GM21786 (cell line): Measurements from ENCODE around the gene NEURL1.

Experiments used
- ATAC-seq: cut with Tn5 transposase; IDR thresholded peaks from one replicate; pipeline ENCODE4 v1.9.1; 2021; ENCODE audit not compliant: unreplicated experiment

NEURL1 gene, protein sequence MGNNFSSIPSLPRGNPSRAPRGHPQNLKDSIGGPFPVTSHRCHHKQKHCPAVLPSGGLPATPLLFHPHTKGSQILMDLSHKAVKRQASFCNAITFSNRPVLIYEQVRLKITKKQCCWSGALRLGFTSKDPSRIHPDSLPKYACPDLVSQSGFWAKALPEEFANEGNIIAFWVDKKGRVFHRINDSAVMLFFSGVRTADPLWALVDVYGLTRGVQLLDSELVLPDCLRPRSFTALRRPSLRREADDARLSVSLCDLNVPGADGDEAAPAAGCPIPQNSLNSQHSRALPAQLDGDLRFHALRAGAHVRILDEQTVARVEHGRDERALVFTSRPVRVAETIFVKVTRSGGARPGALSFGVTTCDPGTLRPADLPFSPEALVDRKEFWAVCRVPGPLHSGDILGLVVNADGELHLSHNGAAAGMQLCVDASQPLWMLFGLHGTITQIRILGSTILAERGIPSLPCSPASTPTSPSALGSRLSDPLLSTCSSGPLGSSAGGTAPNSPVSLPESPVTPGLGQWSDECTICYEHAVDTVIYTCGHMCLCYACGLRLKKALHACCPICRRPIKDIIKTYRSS

DNA sequence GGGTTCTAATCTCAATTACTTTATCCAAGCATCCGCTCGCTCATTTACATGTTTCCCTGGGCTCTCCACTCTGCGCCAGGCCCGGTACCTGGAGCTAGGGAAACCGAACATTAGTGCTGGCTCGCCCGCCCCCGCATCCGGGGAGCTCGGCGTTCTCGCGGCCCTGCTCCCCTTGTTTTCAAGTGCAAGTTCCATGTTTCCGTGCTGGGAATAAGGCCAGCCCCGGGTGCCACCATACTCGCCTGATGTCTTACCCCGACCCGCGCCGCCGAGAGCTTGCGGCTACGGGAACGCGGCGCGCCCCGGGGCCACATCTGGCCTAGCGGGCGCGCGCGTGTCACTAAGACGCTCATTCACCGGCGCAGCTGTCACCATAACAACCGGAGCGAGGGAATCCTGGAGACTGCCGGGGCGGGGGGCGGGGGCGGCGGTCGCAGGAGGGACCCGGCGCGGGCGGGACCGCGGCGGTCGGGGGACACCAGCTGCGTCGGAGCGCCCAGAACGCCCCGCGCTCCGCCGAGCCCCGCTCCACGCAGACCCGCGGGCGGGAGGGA lies at the start of gene NEURL1:
Gene NEURL1 (plus strand): TSS at position 344 of the 554 bp plus-strand sequence. CDS start 683 bp downstream, outside the sequence.
- no peak for ATAC-seq

DNA sequence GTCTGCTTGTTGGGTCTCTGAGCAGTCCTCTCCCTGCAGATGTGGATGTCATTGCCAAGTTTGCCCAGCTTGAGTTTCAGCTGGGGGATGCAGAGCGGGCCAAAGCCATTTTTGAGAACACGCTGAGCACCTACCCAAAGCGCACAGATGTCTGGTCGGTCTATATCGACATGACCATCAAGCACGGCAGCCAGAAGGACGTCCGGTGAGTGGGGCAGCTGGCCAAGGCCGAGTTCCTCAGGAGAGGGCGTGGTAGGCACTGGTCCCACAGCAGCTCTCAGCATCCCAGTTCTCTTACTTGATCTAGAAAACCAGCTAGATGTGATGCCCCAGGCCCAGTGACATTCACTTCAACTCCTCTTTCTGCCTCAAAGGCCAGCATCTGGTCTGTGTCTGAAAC lies 49.0 kb upstream of the NEURL1 start:
- ATAC-seq, result no peak

DNA sequence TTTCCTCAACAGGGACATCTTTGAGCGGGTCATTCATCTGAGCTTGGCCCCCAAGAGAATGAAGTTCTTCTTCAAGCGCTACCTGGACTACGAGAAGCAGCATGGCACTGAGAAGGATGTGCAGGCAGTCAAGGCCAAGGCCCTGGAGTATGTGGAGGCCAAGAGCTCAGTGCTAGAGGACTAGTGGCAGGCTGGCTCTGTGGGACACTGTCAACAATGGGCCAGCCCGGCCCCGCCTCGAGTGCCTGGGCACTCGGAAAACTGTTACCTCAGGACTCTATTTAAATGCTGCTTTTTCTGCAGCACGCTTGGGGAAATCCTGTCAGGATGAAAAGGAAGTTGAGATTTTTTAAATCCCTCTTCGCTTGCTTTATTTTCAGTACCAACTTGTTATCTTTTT lies 48.1 kb upstream of the NEURL1 start:
- ATAC-seq, result no peak

DNA sequence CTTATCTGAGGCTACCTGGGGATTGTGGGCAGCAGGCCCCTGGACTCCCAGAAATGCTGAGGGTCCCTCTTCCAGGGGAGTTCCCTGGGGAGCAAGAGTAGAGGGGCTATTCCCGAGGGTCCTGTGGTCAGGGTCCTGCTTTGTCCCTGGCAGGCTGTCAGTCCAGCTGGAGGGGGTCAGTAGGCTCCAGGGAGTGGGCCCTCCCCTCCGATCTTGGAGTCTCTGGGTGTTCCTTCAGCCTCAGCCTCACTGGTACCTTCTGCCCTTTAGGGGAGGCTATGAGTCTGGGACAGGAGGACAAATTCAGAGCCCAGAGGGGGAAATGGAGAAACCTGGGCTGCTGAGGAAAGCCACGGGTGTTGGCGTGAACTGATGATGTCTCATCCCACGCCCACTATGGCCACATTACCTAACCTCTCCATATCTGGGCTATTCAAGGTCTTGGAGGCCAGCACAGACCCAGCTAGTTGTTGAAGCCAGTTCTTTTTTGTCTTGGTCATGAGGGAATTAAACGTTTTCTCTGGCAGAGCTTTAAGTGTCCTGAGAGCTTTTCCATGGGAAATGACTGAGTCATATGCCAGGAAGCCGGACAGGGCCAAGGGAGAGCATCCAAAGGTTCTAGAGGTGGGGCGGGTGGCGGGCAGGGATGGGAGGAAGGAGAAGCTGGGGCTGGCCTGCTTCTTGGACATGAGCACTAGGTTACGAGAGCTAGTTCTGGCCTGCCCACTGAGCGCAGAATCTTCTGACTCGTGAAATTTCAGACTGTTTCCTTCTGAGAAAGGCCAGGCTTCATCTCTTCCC lies 47.5 kb upstream of the NEURL1 start:
- no peak for ATAC-seq

DNA sequence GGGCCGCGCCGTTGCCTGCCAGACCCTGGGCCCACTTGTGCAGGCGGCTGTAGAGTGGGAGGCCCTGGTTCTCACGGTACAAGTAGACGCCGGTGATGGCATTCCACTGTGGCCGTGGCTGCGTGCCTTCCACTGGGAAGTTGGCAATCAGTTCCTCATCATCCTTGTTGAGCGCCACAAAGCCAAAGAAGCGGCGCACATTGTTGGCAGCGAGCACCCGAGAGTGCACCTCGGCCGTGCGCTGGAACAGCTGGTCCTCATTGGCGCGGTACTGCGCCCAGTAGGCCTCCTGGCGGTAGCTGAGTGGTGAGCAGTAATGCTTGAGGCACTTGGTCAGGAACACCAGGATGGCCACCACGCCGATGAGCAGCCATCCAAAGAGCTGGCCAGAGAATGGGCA lies 46.3 kb upstream of the NEURL1 start:
- no peak for ATAC-seq

DNA sequence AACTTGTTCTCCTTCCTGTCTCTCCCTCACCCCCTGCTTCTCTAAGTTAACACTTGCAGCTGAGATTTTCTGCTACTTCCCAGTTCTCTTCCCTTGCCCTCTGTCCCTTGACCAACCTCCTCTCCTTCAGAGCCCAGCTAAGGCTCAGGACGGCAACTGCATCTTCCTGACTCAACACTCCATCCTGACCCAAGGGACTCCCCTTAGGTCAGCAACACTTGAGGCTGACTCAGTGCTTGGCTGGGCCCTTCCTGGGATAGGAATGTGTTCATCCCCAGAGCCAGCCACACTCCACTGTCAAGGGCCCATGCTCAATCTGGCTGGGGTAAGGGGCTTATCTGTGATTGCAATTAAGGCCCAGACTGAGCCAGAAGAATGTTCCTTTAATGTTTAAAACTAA lies 44.8 kb upstream of the NEURL1 start:
- no peak for ATAC-seq

DNA sequence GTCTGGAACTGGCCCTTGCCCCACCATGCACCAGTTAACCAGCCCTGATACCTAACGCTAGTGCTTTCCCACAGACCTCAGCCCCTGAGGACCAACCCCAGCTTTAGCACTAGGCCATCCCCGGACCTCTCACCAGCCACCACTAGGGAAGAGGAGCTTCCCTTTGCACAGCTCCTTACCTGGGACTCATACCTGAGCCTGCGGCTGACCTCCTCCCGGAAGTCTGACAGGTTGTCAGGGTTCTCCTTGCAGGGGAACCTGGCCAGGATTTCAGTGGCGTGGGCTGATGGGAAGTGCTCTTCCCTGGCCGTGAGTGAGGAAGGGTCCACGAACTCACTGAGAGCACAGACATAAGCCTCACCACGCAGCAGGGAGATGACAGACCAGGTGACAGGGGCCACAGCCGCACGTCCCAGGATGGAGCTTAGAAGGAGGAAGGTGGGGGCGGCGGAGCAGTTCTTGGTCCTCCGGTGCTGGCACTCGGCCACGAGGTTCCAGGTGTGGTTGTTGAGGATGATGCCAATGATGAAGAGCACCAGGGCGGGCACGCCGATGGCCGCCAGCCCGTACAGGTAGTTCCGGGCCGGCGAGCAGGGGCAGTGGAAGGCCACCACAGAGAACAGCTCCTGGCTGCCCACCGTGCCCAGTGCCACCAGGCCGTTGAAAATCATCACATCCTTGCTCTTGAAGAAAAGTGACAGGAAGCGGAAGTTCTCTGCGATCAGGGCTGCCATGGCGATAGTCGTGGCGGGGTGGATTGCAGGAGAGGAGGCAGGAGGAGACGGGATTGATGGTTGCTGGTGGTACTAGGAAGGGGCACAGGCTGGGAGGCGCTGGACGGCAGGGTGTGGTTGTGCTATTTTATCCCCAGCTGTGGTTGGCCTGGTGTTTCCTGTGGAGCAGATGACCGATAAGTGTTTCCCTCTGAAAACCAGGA lies 44.0 kb upstream of the NEURL1 start:
- ATAC-seq, result no peak

DNA sequence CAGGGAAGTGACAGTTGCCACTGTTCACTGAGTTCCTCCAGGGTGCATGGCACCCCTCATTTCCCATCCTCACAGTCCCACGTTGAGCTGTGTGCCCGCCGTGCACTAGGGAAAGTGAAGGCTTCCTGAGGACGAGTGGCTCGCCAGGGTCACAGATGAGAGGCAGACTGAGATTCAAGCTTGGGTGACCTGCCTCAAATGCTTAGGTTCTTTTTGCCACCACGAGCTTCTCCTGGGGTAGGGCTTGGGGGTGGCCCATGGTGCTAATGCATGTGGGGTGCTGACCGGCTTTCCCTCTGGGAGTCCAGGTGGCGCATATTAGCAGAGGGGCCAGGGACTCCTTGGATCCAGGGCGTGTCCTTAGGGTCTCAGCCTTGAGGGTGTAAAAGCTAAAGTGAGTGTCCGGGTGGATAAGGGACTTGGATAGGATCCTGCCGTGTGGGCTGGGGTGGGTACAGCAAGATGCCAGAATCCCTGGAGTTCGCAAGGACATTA lies 43.3 kb upstream of the NEURL1 start:
- no peak for ATAC-seq

DNA sequence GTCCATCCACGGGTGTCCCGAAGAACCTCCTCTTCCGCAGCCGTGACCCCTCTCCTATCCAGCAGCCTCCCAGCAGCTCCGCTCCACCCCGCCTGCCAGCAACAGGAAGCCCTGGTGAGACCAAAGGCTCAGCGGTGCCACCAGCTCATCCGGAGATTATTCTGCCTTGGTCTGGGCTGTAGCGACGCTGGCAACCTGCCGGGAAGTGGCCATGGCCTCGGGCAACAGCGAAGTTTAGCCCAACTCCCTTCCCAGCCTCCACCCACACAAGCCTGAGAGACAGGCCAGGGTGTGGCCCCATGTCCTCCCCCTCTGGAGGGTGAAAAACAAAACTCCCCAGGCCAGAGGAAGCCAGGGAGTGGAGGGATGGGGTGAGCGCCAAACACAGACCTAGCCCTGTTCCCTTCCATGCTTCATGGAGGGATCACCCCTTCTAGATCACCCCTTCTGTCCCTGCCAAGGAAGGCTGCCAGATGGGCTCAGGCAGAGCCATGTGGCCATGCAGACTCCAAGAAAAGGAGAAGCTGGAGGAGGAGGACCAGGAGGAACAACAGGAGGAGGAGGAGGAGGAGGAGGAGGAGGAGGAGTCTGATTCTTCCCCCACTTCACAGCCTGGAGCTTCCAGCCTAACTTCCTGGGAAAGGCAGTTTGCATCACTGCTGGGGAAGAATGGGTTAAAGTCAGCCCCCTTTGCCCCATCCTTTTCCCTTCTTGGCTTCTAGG lies 42.3 kb upstream of the NEURL1 start:
- no peak for ATAC-seq

DNA sequence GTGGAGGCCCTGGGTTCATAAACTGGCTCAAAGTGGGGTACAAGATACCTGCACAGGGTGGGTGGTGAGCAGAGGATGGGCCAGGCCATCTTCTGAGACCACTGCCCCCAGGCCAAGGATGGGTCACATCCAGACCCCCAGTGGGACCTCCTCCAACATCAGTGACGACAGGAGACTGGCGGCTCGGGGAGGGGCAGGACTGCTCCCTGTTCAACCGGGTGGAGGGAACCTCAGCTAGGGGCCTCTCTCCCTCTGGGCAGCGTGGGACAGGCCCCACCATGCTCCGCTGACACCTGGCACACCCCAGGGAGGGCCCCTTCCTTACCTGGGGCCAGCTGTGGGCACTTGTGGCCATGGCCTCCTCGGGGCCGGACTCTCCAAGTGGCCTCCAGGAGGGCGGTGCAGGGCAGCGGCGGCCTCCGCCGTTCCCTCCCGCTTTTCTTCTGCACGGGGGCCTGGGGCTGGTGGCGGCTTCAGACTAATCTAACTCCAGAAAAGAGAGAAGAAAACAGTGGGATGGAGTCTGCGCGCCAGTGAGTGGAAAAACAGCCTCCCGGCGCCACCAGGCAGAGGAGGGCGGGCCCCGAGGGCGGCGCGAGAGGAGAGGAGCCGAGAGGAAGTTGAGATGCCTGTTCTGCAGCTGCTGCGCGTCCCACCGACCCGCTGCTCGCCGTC lies 41.5 kb upstream of the NEURL1 start, which contains the start of gene CALHM2:
Gene CALHM2 (minus strand): TSS at position 540 of the 675 bp plus-strand sequence. CDS start 2,429 bp downstream, outside the sequence.
- peak; percentile 65 for ATAC-seq

DNA sequence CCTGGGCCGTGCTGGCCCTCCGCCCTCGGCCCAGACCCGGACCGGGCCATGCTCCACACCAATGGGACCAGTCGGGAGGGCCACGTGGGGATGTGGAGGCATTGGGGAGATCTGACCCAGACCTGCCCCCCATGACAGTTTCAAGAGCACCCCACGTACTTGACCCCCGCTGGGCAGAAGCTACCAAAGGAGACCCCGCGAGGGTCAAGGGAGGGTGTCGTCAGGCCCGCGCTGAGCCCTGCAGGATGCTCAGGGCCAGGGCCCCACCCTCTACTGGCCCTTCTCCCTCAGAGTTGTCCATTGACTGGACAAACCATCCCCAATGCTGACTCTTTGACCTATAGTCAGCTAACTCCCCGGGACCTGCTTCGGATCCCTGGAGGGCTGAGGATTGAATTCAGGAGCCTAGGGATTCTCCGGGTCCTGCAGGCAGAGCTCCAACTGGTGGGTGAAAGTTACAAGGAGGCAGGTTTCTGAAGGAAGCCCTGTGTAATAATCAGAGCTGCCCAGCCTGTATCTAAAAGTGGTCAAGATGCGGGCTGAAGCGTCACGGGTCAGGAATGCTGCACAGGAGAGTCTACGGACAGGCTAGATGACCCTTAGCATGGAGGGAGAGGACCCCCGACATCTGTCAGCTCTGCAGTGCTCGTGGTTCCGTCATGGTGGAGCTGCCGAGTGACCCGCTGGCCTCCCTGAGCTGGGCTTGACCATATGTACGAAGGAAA lies 40.8 kb upstream of the NEURL1 start:
- ATAC-seq, result no peak

DNA sequence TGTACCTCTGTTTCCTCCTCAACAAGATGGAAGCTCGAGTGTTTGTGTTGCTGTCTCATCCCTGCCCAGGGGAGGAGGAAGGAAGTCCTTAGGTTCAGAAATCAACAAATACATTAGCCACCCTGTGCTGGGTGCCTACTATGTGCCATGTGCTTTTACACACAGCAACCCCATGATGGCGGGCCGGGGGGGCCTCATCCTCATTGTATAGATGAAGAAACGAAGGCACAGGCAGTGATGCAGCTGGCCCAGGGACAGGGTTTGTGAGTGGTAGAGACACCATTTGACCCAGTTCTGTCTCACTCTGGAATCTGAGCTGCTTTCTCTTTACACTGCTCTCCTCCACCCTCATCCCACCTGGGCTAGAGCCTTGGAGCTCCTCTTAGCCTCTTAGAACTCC lies 39.5 kb upstream of the NEURL1 start:
- ATAC-seq, result no peak

DNA sequence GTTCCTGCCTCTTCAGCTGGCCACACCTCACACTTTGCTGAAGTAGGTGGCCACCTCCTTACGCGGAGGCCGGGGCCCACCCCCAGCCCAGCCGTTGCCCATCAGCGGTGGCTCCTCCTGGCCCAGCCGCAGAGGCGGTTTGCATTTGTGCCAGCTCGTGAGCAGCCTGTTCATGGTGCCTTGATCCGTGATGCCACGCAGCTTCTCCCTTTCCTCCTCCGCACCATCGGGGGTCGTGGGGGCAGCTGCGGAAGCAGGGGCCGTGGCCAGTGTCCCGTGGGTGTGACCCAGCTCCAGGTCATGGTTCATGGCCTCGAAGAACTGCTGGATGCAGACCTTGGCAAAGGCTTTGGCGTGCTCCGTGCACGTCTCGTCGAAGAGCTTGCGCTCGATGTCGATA lies 38.3 kb upstream of the NEURL1 start:
- ATAC-seq, result no peak

DNA sequence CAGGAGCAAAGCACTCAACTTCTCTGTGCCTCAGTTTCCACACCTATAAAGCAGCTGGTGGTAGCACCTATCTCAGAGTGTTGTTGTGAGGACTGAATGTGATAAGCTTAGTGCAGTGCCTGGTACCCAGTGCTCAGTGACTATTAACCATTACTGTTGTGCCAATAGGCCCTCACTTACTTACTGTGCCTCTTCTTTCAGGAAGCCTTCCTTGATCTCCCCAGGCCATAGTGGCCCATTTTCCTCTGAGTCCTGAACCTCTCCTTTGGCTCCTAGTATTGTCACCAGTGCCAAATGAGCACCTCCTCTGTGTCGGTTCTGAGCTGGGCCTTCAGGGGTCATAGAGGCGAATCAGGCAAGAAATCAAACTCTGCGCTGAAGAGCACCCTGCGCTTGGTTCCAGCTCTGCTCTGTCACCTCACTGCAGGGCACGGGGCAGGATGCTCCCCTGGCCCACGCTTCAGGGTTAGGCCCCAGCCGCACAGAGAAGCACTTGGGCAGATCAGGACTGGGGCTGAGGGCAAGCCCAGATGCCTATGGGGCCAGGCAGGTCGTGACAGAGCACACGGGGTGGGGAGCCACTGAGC lies 37.3 kb upstream of the NEURL1 start:
- ATAC-seq, result no peak

DNA sequence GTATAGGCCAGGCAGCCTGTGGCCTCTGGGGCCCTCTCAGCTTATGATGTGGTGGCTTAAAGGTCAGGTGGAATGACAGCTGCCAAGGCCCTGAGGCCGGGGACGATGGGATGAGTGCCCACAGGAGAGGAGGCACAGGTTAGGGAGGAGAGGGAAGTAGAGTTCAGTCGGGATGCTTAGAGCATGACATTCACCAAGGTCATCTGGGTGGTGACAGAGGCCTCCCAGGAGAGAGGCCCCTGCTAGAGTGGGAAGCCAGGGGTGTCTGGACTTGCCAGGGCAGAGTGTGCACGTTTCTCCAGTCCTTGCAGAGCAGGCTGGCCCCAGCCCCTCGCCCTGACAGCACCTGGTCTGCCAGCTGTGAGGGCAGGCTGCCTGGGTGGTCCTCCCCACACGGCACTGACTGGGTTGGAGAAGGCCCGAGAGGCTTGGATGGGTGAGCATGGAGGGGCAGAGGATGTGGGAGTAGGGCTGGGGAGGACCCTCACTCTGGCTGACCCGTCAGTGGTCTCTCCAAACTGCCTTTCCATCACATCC lies 36.3 kb upstream of the NEURL1 start:
- no peak for ATAC-seq

DNA sequence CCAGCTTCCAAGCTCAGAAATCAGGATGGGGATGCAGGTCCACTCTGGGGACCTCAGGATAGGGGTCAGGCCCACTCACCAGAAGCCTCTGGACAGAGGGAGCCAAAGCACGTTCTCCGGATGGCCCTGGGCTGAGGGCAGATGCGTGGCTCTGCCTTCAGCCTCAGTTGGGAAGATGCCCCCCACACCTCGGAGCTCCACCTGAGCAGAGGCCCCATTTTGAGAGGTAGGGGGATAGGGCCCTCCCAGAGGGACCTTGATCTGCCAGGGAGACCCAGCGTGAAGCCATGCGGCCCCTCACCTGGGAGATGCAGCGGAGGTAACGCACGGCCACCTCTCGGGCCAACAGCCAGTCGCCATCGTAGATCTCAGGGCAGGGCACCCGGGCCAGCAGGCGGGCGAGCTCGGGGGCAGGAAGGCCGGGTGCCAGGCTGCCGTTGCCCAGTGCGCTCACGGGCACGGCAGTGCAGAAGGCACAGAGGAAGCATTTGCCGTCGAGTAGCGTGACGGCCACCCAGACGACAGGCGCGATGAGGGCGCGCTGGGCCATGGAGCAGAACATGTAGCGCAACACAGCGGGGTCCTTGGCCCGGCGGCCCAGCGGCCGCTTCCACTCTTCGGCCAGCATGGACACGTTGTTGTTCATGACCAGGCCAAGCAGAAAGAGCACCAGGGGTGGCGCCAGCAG lies 35.5 kb upstream of the NEURL1 start:
- ATAC-seq, result no peak

DNA sequence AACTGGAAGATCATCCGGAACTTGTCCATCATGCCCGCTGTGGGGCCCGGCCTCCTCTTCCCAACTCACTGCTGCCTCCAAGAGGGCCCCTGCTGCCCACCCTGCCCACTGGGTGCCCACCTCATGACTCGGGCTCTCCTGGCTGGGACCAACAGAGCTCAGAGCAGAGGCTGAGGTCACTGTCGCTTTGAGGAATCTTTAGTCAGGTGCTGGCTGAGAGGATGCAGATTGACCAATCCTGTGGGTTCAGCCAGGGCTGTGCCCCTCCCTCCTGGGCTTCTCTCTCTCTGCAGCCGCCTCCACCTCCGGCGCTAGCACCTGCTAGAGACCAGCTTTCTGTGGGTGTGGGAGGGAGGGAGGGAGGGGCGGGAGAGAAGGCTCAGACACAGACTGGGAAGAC lies 34.8 kb upstream of the NEURL1 start, which contains the start of gene CALHM1:
Gene CALHM1 (minus strand): TSS at position 181 of the 400 bp plus-strand sequence. CDS start 149 bp downstream, at position 32.
- peak; percentile 75 for ATAC-seq
